Amygdala (tissue), 56 donors: ENCODE measurements around the gene ACRBP.
A peak's percentile ranks its signal among the peaks of the same experiment; 100 is the strongest.

ENCODE experiments used
- DNase-seq, 56 donors: peaks; one replicate each; lab custom pipeline; 2025; lab: John Stamatoyannopoulos, UW

The ACRBP gene

GRCh38 chr12:6652391-6652790, 5.2 kb upstream of the ACRBP start:
- DNase-seq: no peak

DNA sequence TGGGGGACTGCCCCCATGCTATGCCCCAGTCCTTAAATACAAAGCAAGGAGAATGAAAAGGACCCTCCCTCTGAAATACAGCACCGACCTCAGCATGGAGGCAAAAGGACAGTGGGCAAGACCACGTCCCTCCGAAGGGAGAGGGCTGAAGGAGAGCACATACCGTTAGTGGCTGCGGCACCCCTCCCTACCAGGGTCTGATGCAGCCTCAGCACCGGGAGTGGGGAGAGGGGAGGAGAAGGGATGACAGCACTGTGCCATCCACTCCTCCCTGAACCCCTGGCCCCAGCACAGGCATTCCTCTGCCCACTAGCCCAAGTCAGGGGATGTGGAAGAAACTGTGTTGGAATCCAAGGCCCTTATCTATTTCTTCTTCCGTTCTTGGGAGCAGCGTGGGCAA, 3.6 kb upstream of the ACRBP start:
- no peak for DNase-seq

GRCh38 chr12:6646276-6647082, 753 bp downstream of the ACRBP start:
- no peak for DNase-seq

DNA sequence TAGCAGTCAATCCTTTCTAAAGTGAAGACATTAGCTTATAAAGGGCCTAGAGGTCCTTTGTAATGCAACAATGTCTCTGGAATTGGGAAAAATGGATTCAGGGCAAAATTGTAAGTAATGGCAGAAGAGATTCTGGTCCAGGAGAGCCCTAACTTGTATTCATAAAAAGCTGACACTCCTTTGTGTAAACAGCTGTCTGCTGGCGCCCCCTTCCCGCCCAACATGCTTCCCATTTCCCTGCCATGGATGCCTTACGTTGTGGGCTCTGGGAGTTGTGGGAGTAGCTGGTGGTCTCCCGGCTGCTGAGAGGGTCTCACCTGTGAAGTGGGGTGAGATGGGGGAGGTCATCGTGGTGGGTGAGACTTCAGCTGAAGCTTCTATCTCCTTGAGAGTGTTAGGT, 2.3 kb downstream of the ACRBP start:
- peak in 14 of 56 donors; percentile 9 to 72 (median 30) for DNase-seq

DNA sequence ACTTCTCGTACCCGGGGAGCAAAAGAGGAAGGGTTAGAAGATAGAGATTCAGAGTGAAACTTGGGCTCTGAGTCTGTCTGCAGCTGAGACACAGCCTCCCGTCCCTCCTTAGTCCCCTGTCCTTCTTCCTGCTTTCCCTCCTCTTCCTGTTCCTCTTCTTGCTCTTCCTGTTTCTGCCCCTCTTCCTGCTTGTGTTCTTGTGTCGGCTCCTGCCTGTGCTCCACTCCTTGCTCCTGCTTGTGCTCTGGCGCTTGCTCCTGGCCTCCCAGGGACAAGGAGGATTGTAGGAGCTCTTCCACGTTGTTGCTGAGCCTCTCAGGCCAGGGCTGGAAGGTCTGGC, 3.0 kb downstream of the ACRBP start:
- DNase-seq: peak in 2 of 56 donors; percentile 23 to 38

GRCh38 chr12:6643569-6644256, 3.5 kb downstream of the ACRBP start:
- peak in 5 of 56 donors; percentile 8 to 45 (median 27) for DNase-seq

DNA sequence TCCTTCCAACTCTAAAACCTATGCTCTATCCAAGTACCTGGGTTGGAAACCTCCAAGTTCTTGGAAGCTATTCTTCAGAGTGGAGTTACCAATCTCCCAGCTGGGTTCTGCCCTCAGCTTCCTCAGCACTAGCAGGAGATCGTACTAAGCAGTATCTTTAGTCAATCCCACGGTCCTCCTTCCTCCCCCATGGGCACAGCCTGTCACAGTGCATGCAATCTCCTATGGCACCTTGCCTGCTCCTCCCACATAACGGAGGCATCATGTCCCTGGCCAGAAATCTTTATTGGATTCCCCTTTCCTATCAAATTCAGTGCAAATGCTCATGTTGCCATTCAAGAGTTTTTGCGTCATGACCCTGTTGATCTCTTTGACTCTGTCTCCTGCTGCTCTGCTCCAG, 6.1 kb downstream of the ACRBP start:
- no peak for DNase-seq

DNA sequence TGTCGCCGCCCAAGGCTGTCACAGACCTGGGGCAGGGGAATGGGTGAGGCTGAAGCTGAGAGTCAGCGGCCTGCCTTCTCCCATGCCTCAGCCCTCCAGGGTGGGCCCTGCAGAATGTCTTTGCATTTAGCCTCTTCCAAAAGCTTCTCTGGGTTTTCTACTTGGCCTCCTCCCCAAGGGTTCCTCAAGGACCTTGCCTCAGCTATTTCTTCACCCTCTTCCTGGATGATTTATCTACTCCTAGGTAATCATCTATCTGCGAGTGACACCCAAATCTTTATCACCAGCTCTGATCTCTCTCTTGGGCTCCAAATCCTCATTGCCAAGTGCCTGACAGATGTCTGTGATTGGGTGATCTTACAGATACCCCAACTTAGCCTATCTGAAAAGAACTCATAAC, 6.7 kb downstream of the ACRBP start:
- DNase-seq: no peak

- no peak for DNase-seq
These were observed 8.0 kb downstream of the ACRBP start for GRCh38 chr12:6639151-6639801.

- peak in 4 of 56 donors; percentile 9 to 35 (median 13) for DNase-seq
These were observed 8.9 kb downstream of the ACRBP start for GRCh38 chr12:6638305-6638704.

DNA sequence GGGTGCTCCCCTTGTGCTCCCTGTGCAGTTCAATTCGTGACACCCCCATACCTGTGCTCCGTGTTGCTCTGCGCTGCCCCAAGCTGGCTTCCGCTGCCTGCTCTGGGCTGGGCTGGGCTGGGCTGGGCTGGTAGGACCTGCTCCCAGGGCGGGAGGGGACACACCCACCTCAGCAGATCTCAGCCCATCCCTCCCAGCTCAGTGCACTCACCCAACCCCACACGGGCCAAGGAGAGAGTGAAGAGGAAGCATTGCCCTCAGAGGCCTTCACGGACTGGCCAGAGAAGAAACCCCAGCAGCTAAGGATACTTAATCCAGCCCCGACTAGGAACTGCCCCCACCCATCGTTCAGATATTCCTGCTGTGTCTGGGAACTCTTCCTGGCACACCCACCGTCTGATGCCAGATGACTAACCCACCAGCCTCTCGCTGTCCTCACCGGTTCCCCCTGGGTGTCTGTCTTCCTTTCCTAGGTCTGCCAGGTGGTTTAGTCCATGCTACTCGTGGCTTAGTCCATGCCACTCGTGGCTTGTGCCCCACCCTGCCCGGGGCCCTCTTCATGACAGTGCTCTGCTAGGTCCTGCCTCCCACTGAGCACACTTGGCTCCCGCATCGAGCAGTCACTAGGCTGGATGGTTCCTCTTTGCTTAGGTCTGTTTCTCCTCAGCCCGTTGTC, 11.2 kb downstream of the ACRBP start, which contains the start of gene LPAR5:
Gene LPAR5, minus strand, starts transcription at position 104 of the 676 bp plus-strand sequence. CDS start 14,711 bp downstream, outside the sequence.
- peak in 8 of 56 donors; percentile 15 to 50 (median 22) for DNase-seq

- no peak for DNase-seq
These were observed 11.8 kb downstream of the ACRBP start for GRCh38 chr12:6635375-6635855.

GRCh38 chr12:6632026-6632983, 14.9 kb downstream of the ACRBP start:
- DNase-seq: peak in 6 of 56 donors; percentile 19 to 56 (median 30)

DNA sequence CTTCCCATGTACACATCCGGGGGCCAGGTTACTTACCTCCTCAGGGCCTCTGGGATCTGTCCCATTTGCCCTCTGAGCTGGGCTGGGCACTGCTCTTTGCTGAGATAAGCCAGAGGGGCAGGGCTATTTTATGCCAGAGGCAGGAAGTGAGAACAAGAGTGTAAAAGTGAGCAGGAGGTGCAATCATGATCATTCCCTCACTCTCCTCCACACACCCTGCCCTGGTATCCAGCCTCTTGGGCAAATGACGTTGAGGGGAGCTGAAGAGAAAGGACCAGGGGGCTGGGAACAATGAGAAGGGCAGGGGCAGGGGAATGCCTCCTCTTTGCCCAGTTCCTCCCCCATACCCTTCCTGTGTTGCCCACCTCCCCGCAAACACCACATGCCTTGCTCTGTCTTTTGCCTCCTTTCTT, 15.7 kb downstream of the ACRBP start:
- peak in 1 of 56 donors; percentile 17 for DNase-seq

DNA sequence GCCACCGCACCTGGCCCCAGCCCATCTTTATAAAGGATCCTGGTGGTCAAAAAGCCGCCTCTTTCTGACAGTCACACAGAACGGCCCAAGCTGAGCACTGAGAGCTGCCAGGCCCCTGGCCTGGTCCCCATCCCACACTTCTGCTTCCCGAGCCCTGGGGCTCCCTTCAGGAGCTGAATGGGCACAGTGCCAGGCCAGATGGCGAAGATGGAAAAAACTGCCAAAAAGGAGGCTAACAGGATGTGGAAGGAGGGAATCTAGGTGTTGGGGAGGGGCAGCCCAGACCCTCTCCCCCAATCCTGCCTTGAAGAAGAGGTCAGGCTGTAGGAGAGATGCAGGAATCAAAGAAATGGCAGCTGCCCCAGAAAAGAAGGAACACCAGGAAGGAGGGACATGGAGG, 16.5 kb downstream of the ACRBP start:
- DNase-seq: no peak

DNA sequence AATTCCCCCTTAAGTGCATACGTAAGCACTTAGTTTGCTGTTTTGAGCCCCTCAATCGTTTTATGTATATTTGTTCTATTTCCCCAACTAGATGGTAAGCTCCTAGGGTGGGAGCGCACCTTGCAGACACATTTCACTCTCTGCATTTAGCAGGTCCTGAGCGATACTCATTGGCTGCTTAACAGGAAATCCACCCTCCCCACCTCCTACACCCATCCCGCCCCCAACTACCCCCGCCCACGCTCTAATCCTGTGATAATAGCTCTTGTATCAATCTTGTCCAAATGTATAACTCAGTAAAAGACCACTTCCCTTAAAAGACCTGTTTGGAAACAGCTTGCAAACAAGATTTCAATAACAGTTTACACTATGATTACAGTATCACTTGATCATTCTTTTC, 19.6 kb downstream of the ACRBP start:
- DNase-seq: no peak

- DNase-seq: peak in 9 of 56 donors; percentile 18 to 44 (median 27)
These were observed 20.5 kb downstream of the ACRBP start for GRCh38 chr12:6626654-6627283.

- DNase-seq: no peak
These were observed 26.4 kb downstream of the ACRBP start for GRCh38 chr12:6620885-6621274.
